ENCODE measurements around the gene RBKS.
"Not testable (repeated sequence)": the region's sequence is repeated elsewhere in the genome, so short reads cannot be mapped to it uniquely, and the experiment has no call there.

Gene RBKS

GRCh38 chr2:27904405-27904665, 14.1 kb upstream of the RBKS start:
- no peak for DNase-seq

- no peak for DNase-seq
These were observed 13.6 kb upstream of the RBKS start for GRCh38 chr2:27903649-27904404.

GRCh38 chr2:27903018-27903417, 12.8 kb upstream of the RBKS start:
- DNase-seq: no peak

- no peak for DNase-seq
These were observed 11.9 kb upstream of the RBKS start for GRCh38 chr2:27902098-27902497.

GRCh38 chr2:27901234-27901633, 11.0 kb upstream of the RBKS start:
- no peak for DNase-seq

- DNase-seq: no peak
These were observed 7.5 kb upstream of the RBKS start for GRCh38 chr2:27897717-27898116.

- peak in 1 of 6 experiments; percentile 7 for DNase-seq
These were observed 2.8 kb upstream of the RBKS start for GRCh38 chr2:27893006-27893405.

GRCh38 chr2:27891673-27892105, 1.5 kb upstream of the RBKS start:
- no peak for DNase-seq

- peak; percentile 87 to 95 (median 92) for DNase-seq
These were observed 911 bp upstream of the RBKS start for GRCh38 chr2:27890924-27891672.

- DNase-seq: no peak
These were observed 427 bp downstream of the RBKS start for GRCh38 chr2:27889774-27890145.

- no peak for DNase-seq
These were observed 1.4 kb downstream of the RBKS start for GRCh38 chr2:27888790-27889189.

- DNase-seq: no peak
These were observed 2.4 kb downstream of the RBKS start for GRCh38 chr2:27887830-27888229.

GRCh38 chr2:27887111-27887510, 3.1 kb downstream of the RBKS start:
- no peak for DNase-seq

- DNase-seq: no peak
These were observed 3.9 kb downstream of the RBKS start for GRCh38 chr2:27886322-27886721.

GRCh38 chr2:27885661-27886060, 4.5 kb downstream of the RBKS start:
- no peak for DNase-seq

GRCh38 chr2:27885234-27885633, 5.0 kb downstream of the RBKS start:
- DNase-seq: no peak

- no peak for DNase-seq
These were observed 5.6 kb downstream of the RBKS start for GRCh38 chr2:27884601-27885000.

- not testable (repeated sequence) for DNase-seq
These were observed 7.6 kb downstream of the RBKS start for GRCh38 chr2:27882584-27882922.

- not testable (repeated sequence) for DNase-seq
These were observed 8.2 kb downstream of the RBKS start for GRCh38 chr2:27881815-27882583.

GRCh38 chr2:27878825-27879224, 11.4 kb downstream of the RBKS start:
- no peak for DNase-seq

GRCh38 chr2:27875089-27875881, 14.9 kb downstream of the RBKS start:
- no peak for DNase-seq

GRCh38 chr2:27873091-27873490, 17.1 kb downstream of the RBKS start:
- no peak for DNase-seq

GRCh38 chr2:27871802-27872201, 18.4 kb downstream of the RBKS start:
- no peak for DNase-seq
